Endothelial cell of umbilical vein (primary cell): ENCODE data around the gene ANKRD63. TPM values are rescaled to one million over a fixed set of nuclear protein-coding genes. Genes with fewer than 3 reads are reported as not detected.

Experiments
- BruUV-seq: library from RNA; stranded (reverse); fragments of 400-500 nt; replicated peaks from 2 replicates; lab custom pipeline; 2021; lab: Mats Ljungman, UMichigan
- CTCF ChIA-PET: fragments of 300-600, 350-600 bp; sonication (Branson Sonifier 250); formaldehyde crosslinking; loops from one replicate; lab custom pipeline; 2021; ENCODE audit warnings: antibody characterized with exemption, inconsistent platforms; lab: Charles Lee
- POLR2A ChIA-PET: fragments of 300-600, 350-600 bp; sonication (Branson Sonifier 250); formaldehyde crosslinking; loops from one replicate; lab custom pipeline; 2021; ENCODE audit warnings: antibody characterized with exemption, inconsistent platforms; lab: Charles Lee
- DNase-seq: peaks from one replicate; pipeline ENCODE4 v3.0.0-alpha.2; 2011; ENCODE audit warnings: low read depth, low spot score
- FAIRE-seq: peaks from 2 replicates; lab custom pipeline; 2011; peaks lifted over from hg19 to GRCh38; lab: Jason Lieb, UNC
- H2AFZ ChIP-seq: 2 replicates; pipeline ENCODE4 v1.6.0; 2012; ENCODE audit warnings: low read depth, low read length, control low read depth, inconsistent platforms
- H3K27ac ChIP-seq: 2 replicates; pipeline ENCODE4 v1.5.1; 2011; ENCODE audit warnings: low read depth, mild to moderate bottlenecking, control low read depth, low read length, moderate library complexity; ENCODE audit not compliant: insufficient read depth
- H3K27me3 ChIP-seq, 2 experiments: 2 replicates each; pipeline versions ENCODE4 v1.6.0 to v1.6.1; 2011; ENCODE audit warnings: low read length in 2 of 2, mixed read lengths in 1 of 2; ENCODE audit not compliant: control insufficient read depth in 2 of 2, insufficient read depth in 2 of 2
- H3K36me3 ChIP-seq, 2 experiments: 2 replicates in 1 of 2; 3 replicates in 1 of 2; pipeline ENCODE4 v1.5.1; 2011; ENCODE audit warnings: low read length in 2 of 2, mild to moderate bottlenecking in 1 of 2, moderate library complexity in 1 of 2; ENCODE audit not compliant: control insufficient read depth in 2 of 2, insufficient read depth in 2 of 2; ENCODE audit errors: extremely low read depth in 1 of 2
- H3K4me1 ChIP-seq: 3 replicates; pipeline ENCODE4 v1.5.1; 2011; ENCODE audit warnings: mild to moderate bottlenecking, low read length; ENCODE audit not compliant: control insufficient read depth, insufficient read depth; ENCODE audit errors: extremely low read depth
- H3K4me2 ChIP-seq: 2 replicates; pipeline ENCODE4 v1.6.1; 2011; ENCODE audit warnings: low read length, control low read depth, mixed read lengths; ENCODE audit not compliant: insufficient read depth
- H3K4me3 ChIP-seq, 3 experiments: fragments of 200-600 bp in 1 of 3; sonication (generic), shearing (Covaris generic) in 1 of 3; replicated peaks in 1 of 3; 2 replicates each; pipeline ENCODE4 v1.5.1; 2011 to 2016; ENCODE audit warnings: control low read depth in 3 of 3, low read length in 3 of 3, mild to moderate bottlenecking in 2 of 3, inconsistent platforms in 1 of 3, low read depth in 1 of 3, moderate library complexity in 1 of 3; ENCODE audit not compliant: insufficient read depth in 1 of 3
- H3K79me2 ChIP-seq: 2 replicates; pipeline ENCODE4 v1.6.0; 2012; ENCODE audit warnings: low read length, inconsistent platforms; ENCODE audit not compliant: control insufficient read depth, insufficient read depth
- H3K9ac ChIP-seq: replicated peaks from 2 replicates; pipeline ENCODE3; 2011; ENCODE audit warnings: low read length, control low read depth; ENCODE audit not compliant: insufficient read depth; ENCODE audit errors: extremely low read depth
- H3K9me1 ChIP-seq: replicated peaks from 3 replicates; pipeline ENCODE4 v1.6.0; 2011; ENCODE audit warnings: mild to moderate bottlenecking, low read length; ENCODE audit not compliant: control insufficient read depth, insufficient read depth; ENCODE audit errors: extremely low read depth
- H3K9me3 ChIP-seq: replicated peaks from 2 replicates; pipeline ENCODE4 v1.5.1; 2012; ENCODE audit warnings: low read length, inconsistent platforms; ENCODE audit not compliant: control insufficient read depth, insufficient read depth
- H4K20me1 ChIP-seq: replicated peaks from 2 replicates; pipeline ENCODE3; 2011; ENCODE audit warnings: mild to moderate bottlenecking, low read length; ENCODE audit not compliant: control insufficient read depth, insufficient read depth; ENCODE audit errors: extremely low read depth
- CTCF ChIP-seq, 2 donors: IDR thresholded peaks; 1 replicate in 1 of 2; 2 replicates in 1 of 2; pipeline ENCODE4 v1.5.1; 2011; ENCODE audit warnings: low read length in 2 of 2, mild to moderate bottlenecking in 2 of 2, moderate library complexity in 2 of 2, control low read depth in 1 of 2, inconsistent platforms in 1 of 2, low read depth in 1 of 2; ENCODE audit not compliant: insufficient read depth in 1 of 2; ENCODE audit errors: extremely low read depth in 1 of 2
- EZH2 ChIP-seq: IDR thresholded peaks from 2 replicates; pipeline ENCODE4 v1.6.1; 2012; ENCODE audit warnings: borderline replicate concordance, low read depth, mild to moderate bottlenecking, moderate library complexity, low read length, inconsistent platforms; ENCODE audit not compliant: severe bottlenecking
- FOS ChIP-seq: IDR thresholded peaks from 2 replicates; pipeline ENCODE4 v1.6.1; 2011; ENCODE audit warnings: mild to moderate bottlenecking, low read length, moderate library complexity, borderline replicate concordance; ENCODE audit not compliant: insufficient read depth
- GATA2 ChIP-seq: IDR thresholded peaks from 2 replicates; pipeline ENCODE4 v1.7.0; 2011; ENCODE audit warnings: low read depth, mild to moderate bottlenecking, moderate library complexity, mixed read lengths, low read length; ENCODE audit not compliant: insufficient read length, insufficient read depth
- JUN ChIP-seq: IDR thresholded peaks from 2 replicates; pipeline ENCODE4 v1.6.1; 2011; ENCODE audit warnings: borderline replicate concordance, low read depth; ENCODE audit not compliant: insufficient read length, insufficient read depth
- MAX ChIP-seq: IDR thresholded peaks from 2 replicates; pipeline ENCODE4 v1.6.1; 2011; ENCODE audit not compliant: insufficient read depth, insufficient read length
- MYC ChIP-seq: IDR thresholded peaks from one replicate; pipeline ENCODE4 v1.6.1; 2011; ENCODE audit warnings: mild to moderate bottlenecking, low read depth, low read length
- POLR2A ChIP-seq: IDR thresholded peaks from 2 replicates; pipeline ENCODE4 v1.6.1; 2012; ENCODE audit warnings: low read depth, mild to moderate bottlenecking, control low read depth, low read length
- POLR2AphosphoS5 ChIP-seq: IDR thresholded peaks from 2 replicates; pipeline ENCODE4 v1.6.1; 2012; ENCODE audit warnings: low read depth, mild to moderate bottlenecking, control low read depth, low read length, moderate library complexity; ENCODE audit not compliant: insufficient read depth
- dilution Hi-C: fragments of 300-500 bp; cut with MboI; formaldehyde crosslinking; loops from one replicate; pipeline ENCODE4 v1.15.0; 2019; ENCODE audit warnings: low sequenced_read_pairs; ENCODE audit not compliant: extremely low pct_ligation_motif_present
- intact Hi-C: fragments of 100-400 bp; cut with micrococcal nuclease; formaldehyde crosslinking; loops from one replicate; pipeline ENCODE4 v1.10.0; 2022
- polyA plus RNA-seq, 4 experiments: library from polyadenylated mRNA; depleted of rRNA in 3 of 4; stranded (reverse) in 3 of 4; unstranded in 1 of 4; fragments of >200 nt; gene quantifications; 2 replicates each; pipeline versions ENCODE4 v1.2.1 to v1.2.3, GENCODE V29; 2011 to 2012; ENCODE audit warnings: missing spikeins in 1 of 4
- total RNA-seq: library from RNA; stranded (reverse); gene quantifications from 2 replicates; pipeline ENCODE4 v1.2.3, GENCODE V29; 2021

Gene ANKRD63
- total and polyA plus RNA-seq, 2 donors (not counting 3 experiments of a cell fraction or from before 2014, with no cell fraction given): not detected

- no peaks in the 10 kb centered on the region for H3K79me2 ChIP-seq
- no peak overlapping the region for H3K27ac ChIP-seq
- ChIA-PET CTCF (interaction anchor here (1.0 to 20.1 kb wide), 21 partner anchors 8 to 385 kb away, joined by 3 to 879 read pairs (median 20); partner anchors contain the start of genes BMF, PAK6, PLCB2 and SRP14), POLR2A (interaction anchor here (0.7 kb wide), 1 partner anchor 56 kb away, joined by 3 read pairs; no protein-coding TSS in a partner anchor)
- H3K9me3 ChIP-seq: no peaks in the 10 kb centered on the region
- no TSS peak for BruUV-seq
- H3K4me3 ChIP-seq: no peak overlapping the region
- FAIRE-seq (no peak), DNase-seq (no peak)
- no peak overlapping the region for H3K4me2 ChIP-seq
- H3K9ac ChIP-seq: no peak overlapping the region
- H2AFZ ChIP-seq: no peak overlapping the region
- H3K4me1 ChIP-seq: no peaks in the 10 kb centered on the region
- dilution Hi-C loops (no loop called here), intact Hi-C loops (loop anchor here (10.0 kb wide), 1 partner anchor 169 kb away; the partner anchor contains the start of gene BMF)
- peaks cover 9 to 13% of the 10 kb centered on the region in 2 experiments for H3K27me3 ChIP-seq
- no peaks in the 10 kb centered on the region for H3K36me3 ChIP-seq
- no peaks in the 10 kb centered on the region for H4K20me1 ChIP-seq
- H3K9me1 ChIP-seq: no peaks in the 10 kb centered on the region
- no peak for TF ChIP-seq MAX
- TF ChIP-seq EZH2: no peak
- TF ChIP-seq CTCF (IDR thresholded peaks at IDR 0.05; ENCODE audit: extremely low read depth in 1 of 2, insufficient read depth in 1 of 2, low read depth in 1 of 2, low read length in 2 of 2): no peak
- no peak for TF ChIP-seq JUN
- TF ChIP-seq POLR2A: no peak
- TF ChIP-seq MYC: no peak
- TF ChIP-seq GATA2: no peak
- no peak for TF ChIP-seq POLR2AphosphoS5
- no peak for TF ChIP-seq FOS
Measured at GRCh38 chr15:40273428-40273827, 9.4 kb downstream of the ANKRD63 start.
